ENCODE data around the gene MCTP1. TPM values are rescaled to one million over a fixed set of nuclear protein-coding genes. Genes with fewer than 3 reads are reported as not detected.

Gene MCTP1
- total RNA-seq, 4 donors from 2014 or later: 5.4 to 22.1 (median 5.8) TPM

DNA sequence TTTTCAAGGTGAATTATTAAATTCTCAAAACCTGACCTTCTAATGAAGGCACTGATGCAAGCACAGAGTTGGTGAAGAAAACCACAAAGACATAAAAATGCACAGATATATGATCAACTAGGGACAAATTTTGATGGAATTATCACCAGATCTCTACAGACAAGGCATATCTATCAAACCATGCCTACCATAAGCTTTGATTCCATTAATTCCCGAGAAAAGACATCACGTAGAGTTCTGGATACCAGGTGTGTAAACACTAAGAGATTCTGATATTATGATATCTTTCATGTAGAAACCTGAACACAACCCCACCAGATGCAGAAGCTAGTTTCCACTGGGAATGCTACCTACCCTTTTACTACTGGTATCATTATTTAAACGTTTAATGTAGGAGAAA, 525.9 kb downstream of the MCTP1 start:
- no peak for ATAC-seq
- TF ChIP-seq, protein P1, sequence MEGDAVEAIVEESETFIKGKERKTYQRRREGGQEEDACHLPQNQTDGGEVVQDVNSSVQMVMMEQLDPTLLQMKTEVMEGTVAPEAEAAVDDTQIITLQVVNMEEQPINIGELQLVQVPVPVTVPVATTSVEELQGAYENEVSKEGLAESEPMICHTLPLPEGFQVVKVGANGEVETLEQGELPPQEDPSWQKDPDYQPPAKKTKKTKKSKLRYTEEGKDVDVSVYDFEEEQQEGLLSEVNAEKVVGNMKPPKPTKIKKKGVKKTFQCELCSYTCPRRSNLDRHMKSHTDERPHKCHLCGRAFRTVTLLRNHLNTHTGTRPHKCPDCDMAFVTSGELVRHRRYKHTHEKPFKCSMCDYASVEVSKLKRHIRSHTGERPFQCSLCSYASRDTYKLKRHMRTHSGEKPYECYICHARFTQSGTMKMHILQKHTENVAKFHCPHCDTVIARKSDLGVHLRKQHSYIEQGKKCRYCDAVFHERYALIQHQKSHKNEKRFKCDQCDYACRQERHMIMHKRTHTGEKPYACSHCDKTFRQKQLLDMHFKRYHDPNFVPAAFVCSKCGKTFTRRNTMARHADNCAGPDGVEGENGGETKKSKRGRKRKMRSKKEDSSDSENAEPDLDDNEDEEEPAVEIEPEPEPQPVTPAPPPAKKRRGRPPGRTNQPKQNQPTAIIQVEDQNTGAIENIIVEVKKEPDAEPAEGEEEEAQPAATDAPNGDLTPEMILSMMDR (IDR thresholded peaks at IDR 0.05 in 4 of 5, conservative IDR thresholded peaks at IDR 0.05 in 1 of 5): no peak
- TF ChIP-seq POLR2A (IDR thresholded peaks at IDR 0.05): no peak

DNA sequence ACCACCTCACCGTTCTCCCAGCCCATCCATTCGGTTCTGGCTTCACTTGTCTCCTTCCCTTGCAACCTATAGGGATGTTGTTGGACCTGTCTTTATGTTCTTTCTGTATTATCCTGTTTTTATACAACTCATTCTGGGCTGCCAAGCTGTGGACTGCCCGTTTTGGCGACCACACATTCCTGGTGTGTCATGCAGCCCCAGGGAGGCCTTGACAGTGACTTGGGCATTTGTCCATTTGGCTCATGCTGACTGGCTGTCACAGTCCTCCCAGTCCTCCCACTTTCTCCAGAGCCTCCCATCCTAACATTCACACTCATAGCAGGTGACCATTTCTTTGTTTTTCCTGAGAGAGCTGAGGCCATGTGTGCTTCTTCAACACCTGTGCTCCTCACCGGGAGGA, 530.1 kb downstream of the MCTP1 start:
- no peak overlapping the region for H3K27ac ChIP-seq
- intact Hi-C loops (cut with DNase I; ENCODE audit: low total_unique reads) (no loop called here), in situ Hi-C loops (cut with MboI; ENCODE audit: low sequenced_read_pairs in 4 of 4) (no loop called here)
- no peak for ATAC-seq
- H3K27me3 ChIP-seq: no peaks in the 10 kb centered on the region
- no peak overlapping the region for H3K4me3 ChIP-seq
- H3K4me1 ChIP-seq: no peaks in the 10 kb centered on the region
- no peak for DNase-seq
- TF ChIP-seq POLR2A (IDR thresholded peaks at IDR 0.05): no peak
- TF ChIP-seq, protein P1 (IDR thresholded peaks at IDR 0.05 in 4 of 5, conservative IDR thresholded peaks at IDR 0.05 in 1 of 5): no peak
- H3K9me3 ChIP-seq: no peaks in the 10 kb centered on the region
- no peaks in the 10 kb centered on the region for H3K36me3 ChIP-seq

More for the DNA sequence above, 525.9 kb downstream of the MCTP1 start:
- intact Hi-C loops (cut with DNase I; ENCODE audit: low total_unique reads) (no loop called here), in situ Hi-C loops (cut with MboI; ENCODE audit: low sequenced_read_pairs in 4 of 4) (no loop called here)
- Histone ChIP-seq H3K4me3 (no peak overlapping the region), H3K36me3 (no peaks in the 10 kb centered on the region), H3K27ac (no peak overlapping the region), H3K9me3 (no peaks in the 10 kb centered on the region), H3K27me3 (no peaks in the 10 kb centered on the region), H3K4me1 (no peaks in the 10 kb centered on the region)
- DNase-seq: no peak

DNA sequence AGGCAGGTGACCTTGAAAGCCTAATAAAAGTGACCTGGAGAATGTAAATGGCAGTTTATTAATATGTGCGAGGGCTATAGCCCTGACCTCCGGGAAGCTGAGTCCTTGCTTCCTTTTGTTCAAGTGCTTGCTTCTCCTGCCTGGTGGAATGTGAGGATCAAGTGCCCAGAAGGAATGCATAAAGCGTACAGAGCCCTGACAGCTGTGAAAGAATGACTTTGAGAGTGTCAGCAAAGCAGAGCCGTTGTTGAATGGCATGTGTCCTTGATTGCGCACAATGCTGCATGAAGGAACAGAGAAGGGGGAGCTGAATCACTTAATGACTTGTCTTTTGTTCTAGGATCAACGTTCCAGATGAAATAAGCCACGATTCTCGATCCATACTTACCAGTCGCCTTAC, 533.4 kb downstream of the MCTP1 start:
- Histone ChIP-seq H3K4me3 (no peak overlapping the region), H3K9me3 (no peaks in the 10 kb centered on the region), H3K27ac (no peak overlapping the region), H3K4me1 (no peaks in the 10 kb centered on the region), H3K36me3 (no peaks in the 10 kb centered on the region), H3K27me3 (no peaks in the 10 kb centered on the region)
- intact Hi-C loops (cut with DNase I; ENCODE audit: low total_unique reads): no loop called here
- TF ChIP-seq, protein P1 (IDR thresholded peaks at IDR 0.05 in 4 of 5, conservative IDR thresholded peaks at IDR 0.05 in 1 of 5): no peak
- no peak for TF ChIP-seq POLR2A (IDR thresholded peaks at IDR 0.05)
- no peak for DNase-seq
- in situ Hi-C loops (cut with MboI; ENCODE audit: low sequenced_read_pairs in 4 of 4): no loop called here
- ATAC-seq: no peak

DNA sequence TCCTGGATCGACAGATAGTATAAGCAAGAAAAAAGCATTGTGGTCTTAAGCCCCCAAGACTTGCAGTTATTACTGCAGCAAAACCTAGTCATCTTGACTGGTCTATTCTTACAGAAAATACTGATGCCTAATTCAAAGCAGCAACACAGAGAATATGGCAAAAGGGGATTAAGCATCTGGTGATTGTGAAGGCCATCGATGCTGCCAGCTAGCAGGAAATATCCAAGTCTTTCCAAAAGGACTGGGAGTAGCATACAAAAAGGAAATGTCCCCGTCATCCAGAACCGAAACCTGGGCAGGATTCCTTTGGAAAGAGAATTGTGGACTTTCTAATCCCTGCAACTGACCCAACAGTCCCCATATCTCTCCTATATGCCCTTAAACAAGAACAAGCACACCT, 534.2 kb downstream of the MCTP1 start:
- intact Hi-C loops (cut with DNase I; ENCODE audit: low total_unique reads): no loop called here
- H3K4me1 ChIP-seq: no peaks in the 10 kb centered on the region
- in situ Hi-C loops (cut with MboI; ENCODE audit: low sequenced_read_pairs in 4 of 4): no loop called here
- DNase-seq (no peak), ATAC-seq (no peak)
- no peak overlapping the region for H3K27ac ChIP-seq
- no peaks in the 10 kb centered on the region for H3K27me3 ChIP-seq
- no peak for TF ChIP-seq POLR2A (IDR thresholded peaks at IDR 0.05)
- TF ChIP-seq, protein P1 (IDR thresholded peaks at IDR 0.05 in 4 of 5, conservative IDR thresholded peaks at IDR 0.05 in 1 of 5): no peak
- H3K36me3 ChIP-seq: no peaks in the 10 kb centered on the region
- H3K4me3 ChIP-seq: no peak overlapping the region
- H3K9me3 ChIP-seq: no peaks in the 10 kb centered on the region

DNA sequence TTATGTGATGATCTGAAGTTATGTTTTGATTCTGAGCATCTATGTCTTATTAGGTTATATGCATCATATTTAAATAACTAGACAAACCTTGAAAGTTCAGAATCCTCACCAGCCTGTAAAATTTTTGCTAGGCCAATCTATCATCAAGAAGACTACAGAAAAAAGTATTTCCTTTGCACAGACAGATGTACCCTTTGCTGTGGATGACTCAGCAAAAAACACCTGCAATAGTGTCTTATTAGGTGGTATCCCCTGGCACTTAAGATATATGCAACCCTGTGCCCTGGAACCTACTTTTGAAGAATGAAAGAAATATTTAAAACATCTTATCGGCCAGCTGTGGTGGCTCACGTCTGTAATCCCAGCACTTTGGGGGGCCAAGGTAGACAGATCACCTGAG, 535.9 kb downstream of the MCTP1 start:
- Histone ChIP-seq H3K4me1 (no peaks in the 10 kb centered on the region), H3K27ac (no peak overlapping the region), H3K4me3 (no peak overlapping the region), H3K9me3 (no peaks in the 10 kb centered on the region), H3K36me3 (no peaks in the 10 kb centered on the region), H3K27me3 (no peaks in the 10 kb centered on the region)
- DNase-seq: no peak
- ATAC-seq: no peak
- TF ChIP-seq, protein P1 (IDR thresholded peaks at IDR 0.05 in 4 of 5, conservative IDR thresholded peaks at IDR 0.05 in 1 of 5): no peak
- no peak for TF ChIP-seq POLR2A (IDR thresholded peaks at IDR 0.05)
- in situ Hi-C loops (cut with MboI; ENCODE audit: low sequenced_read_pairs in 4 of 4): no loop called here
- intact Hi-C loops (cut with DNase I; ENCODE audit: low total_unique reads): no loop called here
